GM12874 (cell line): Measurements from ENCODE around the gene B3GALT2.

Source experiments
- TF ChIP-seq, protein P1 (sequence below): IDR thresholded peaks from 2 replicates; pipeline ENCODE4 v1.5.1; 2011; ENCODE audit warnings: low read depth, mild to moderate bottlenecking, control low read depth, low read length, moderate library complexity; ENCODE audit not compliant: insufficient read depth

The B3GALT2 gene, protein sequence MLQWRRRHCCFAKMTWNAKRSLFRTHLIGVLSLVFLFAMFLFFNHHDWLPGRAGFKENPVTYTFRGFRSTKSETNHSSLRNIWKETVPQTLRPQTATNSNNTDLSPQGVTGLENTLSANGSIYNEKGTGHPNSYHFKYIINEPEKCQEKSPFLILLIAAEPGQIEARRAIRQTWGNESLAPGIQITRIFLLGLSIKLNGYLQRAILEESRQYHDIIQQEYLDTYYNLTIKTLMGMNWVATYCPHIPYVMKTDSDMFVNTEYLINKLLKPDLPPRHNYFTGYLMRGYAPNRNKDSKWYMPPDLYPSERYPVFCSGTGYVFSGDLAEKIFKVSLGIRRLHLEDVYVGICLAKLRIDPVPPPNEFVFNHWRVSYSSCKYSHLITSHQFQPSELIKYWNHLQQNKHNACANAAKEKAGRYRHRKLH

GRCh38 chr1:193185901-193186731, at the start of gene B3GALT2:
Gene B3GALT2 (minus strand): TSS chr1:193186613. CDS start chr1:193181562, 5,051 bp downstream.
- TF ChIP-seq, protein P1, sequence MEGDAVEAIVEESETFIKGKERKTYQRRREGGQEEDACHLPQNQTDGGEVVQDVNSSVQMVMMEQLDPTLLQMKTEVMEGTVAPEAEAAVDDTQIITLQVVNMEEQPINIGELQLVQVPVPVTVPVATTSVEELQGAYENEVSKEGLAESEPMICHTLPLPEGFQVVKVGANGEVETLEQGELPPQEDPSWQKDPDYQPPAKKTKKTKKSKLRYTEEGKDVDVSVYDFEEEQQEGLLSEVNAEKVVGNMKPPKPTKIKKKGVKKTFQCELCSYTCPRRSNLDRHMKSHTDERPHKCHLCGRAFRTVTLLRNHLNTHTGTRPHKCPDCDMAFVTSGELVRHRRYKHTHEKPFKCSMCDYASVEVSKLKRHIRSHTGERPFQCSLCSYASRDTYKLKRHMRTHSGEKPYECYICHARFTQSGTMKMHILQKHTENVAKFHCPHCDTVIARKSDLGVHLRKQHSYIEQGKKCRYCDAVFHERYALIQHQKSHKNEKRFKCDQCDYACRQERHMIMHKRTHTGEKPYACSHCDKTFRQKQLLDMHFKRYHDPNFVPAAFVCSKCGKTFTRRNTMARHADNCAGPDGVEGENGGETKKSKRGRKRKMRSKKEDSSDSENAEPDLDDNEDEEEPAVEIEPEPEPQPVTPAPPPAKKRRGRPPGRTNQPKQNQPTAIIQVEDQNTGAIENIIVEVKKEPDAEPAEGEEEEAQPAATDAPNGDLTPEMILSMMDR = no peak

GRCh38 chr1:193234530-193234929, 48.1 kb upstream of the B3GALT2 start:
- TF ChIP-seq, protein P1 = no peak

- TF ChIP-seq, protein P1 = no peak
Observed at GRCh38 chr1:193229136-193229535, 42.7 kb upstream of the B3GALT2 start.

GRCh38 chr1:193222056-193222615, 35.7 kb upstream of the B3GALT2 start:
- TF ChIP-seq, protein P1 = no peak

- TF ChIP-seq, protein P1 = no peak
Observed at GRCh38 chr1:193221651-193222050, 35.2 kb upstream of the B3GALT2 start.

GRCh38 chr1:193219391-193219790, 33.0 kb upstream of the B3GALT2 start:
- TF ChIP-seq, protein P1 = no peak

DNA sequence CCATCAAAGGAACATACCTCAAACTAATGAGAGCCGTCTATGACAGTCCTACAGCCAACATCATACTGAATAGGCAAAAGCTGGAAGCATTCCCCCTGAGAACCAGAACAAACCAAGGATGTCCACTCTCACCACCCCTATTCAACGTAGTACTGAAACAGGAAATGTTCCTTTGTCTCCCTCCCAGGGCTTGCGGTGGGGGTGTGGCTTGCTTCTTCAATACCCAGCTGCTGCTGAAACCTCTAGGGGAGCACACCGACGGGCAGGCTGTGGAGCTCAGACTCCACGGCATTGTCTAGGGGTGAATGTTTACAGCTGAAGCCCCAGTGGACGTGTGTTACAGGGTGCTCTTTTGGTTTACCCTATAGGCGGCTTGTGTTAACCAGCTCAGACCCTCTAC, 30.5 kb upstream of the B3GALT2 start:
- TF ChIP-seq, protein P1 = no peak
